AG04449 (cell line): ENCODE results near the gene CYTH2.

Source experiments
- CTCF ChIA-PET: fragments of 350-600 bp; formaldehyde crosslinking; extraction: SDS; loops from one replicate; lab custom pipeline; 2021; ENCODE audit warnings: antibody characterized with exemption; lab: Yijun Ruan, JAX
- POLR2A ChIA-PET: fragments of 400-600, 350-600 bp; formaldehyde crosslinking; extraction: SDS; loops from one replicate; lab custom pipeline; 2020; ENCODE audit warnings: antibody characterized with exemption, inconsistent platforms; lab: Yijun Ruan, JAX
- DNase-seq: peaks from one replicate; pipeline ENCODE4 v3.0.0-alpha.2; 2010; ENCODE audit warnings: low read depth, low spot score
- H3K4me3 ChIP-seq: 2 replicates; pipeline ENCODE4 v1.5.1; 2011; ENCODE audit warnings: low read depth, mild to moderate bottlenecking, control low read depth, low read length
- CTCF ChIP-seq: IDR thresholded peaks from one replicate; pipeline ENCODE4 v1.5.1; 2011; ENCODE audit warnings: mild to moderate bottlenecking, moderate library complexity, low read length, control low read depth, inconsistent platforms; ENCODE audit not compliant: insufficient read depth; ENCODE audit errors: missing control alignments

The CYTH2 gene

GRCh38 chr19:48490981-48491792, 22.0 kb downstream of the CYTH2 start:
- CTCF ChIA-PET: interaction anchor here (1.0 to 12.1 kb wide), 10 partner anchors 11 to 127 kb away, joined by 3 to 392 read pairs (median 20); partner anchors contain the start of genes FAM83E, GRWD1, RPL18 and SPACA4
- no peak for DNase-seq
- H3K4me3 ChIP-seq: no peak overlapping the region
- POLR2A ChIA-PET: no interaction called here
- no peak for TF ChIP-seq CTCF

- POLR2A ChIA-PET: no interaction called here
- CTCF ChIA-PET: interaction anchor here (2.1 to 12.1 kb wide), 4 partner anchors 12 to 102 kb away, joined by 8 to 392 read pairs (median 29); no protein-coding TSS in a partner anchor
- TF ChIP-seq CTCF: no peak
- no peak for DNase-seq
- H3K4me3 ChIP-seq: no peak overlapping the region
Observed at GRCh38 chr19:48491793-48492123, 22.6 kb downstream of the CYTH2 start.

GRCh38 chr19:48492925-48493717, 24.0 kb downstream of the CYTH2 start:
- no peak for TF ChIP-seq CTCF
- ChIA-PET CTCF (interaction anchor here (0.5 to 12.1 kb wide), 4 partner anchors 12 to 92 kb away, joined by 3 to 392 read pairs (median 22); no protein-coding TSS in a partner anchor), POLR2A (interaction anchor here (0.8 kb wide), 1 partner anchor 91 kb away, joined by 3 read pairs; no protein-coding TSS in a partner anchor)
- H3K4me3 ChIP-seq: peak overlapping the region; percentile 76
- peak; percentile 78 for DNase-seq

- ChIA-PET CTCF (interaction anchor here (0.5 to 12.1 kb wide), 4 partner anchors 10 to 91 kb away, joined by 3 to 392 read pairs (median 22); no protein-coding TSS in a partner anchor), POLR2A (interaction anchor here (0.8 kb wide), 1 partner anchor 91 kb away, joined by 3 read pairs; no protein-coding TSS in a partner anchor)
- peak overlapping the region; percentile 76 for H3K4me3 ChIP-seq
- TF ChIP-seq CTCF: no peak
- DNase-seq: no peak
Observed at GRCh38 chr19:48493718-48494401, 24.7 kb downstream of the CYTH2 start.

GRCh38 chr19:48495396-48495795, 26.2 kb downstream of the CYTH2 start:
- TF ChIP-seq CTCF: no peak
- no peak overlapping the region; the same call in 1 of the 2 replicates for H3K4me3 ChIP-seq
- ChIA-PET POLR2A (interaction anchor here (1.0 to 1.2 kb wide), 2 partner anchors 11 to 13 kb away, joined by 4 to 5 read pairs; no protein-coding TSS in a partner anchor), CTCF (interaction anchor here (1.4 to 12.1 kb wide), 3 partner anchors 11 to 90 kb away, joined by 3 to 392 read pairs (median 39); no protein-coding TSS in a partner anchor)
- no peak for DNase-seq
